Measurements from ENCODE around the gene KRTAP4-11. TPM values are rescaled to one million over a fixed set of nuclear protein-coding genes. Genes with fewer than 3 reads are reported as not detected.

Gene KRTAP4-11
- total RNA-seq, 1 experiment from 2014 or later, result not detected

DNA sequence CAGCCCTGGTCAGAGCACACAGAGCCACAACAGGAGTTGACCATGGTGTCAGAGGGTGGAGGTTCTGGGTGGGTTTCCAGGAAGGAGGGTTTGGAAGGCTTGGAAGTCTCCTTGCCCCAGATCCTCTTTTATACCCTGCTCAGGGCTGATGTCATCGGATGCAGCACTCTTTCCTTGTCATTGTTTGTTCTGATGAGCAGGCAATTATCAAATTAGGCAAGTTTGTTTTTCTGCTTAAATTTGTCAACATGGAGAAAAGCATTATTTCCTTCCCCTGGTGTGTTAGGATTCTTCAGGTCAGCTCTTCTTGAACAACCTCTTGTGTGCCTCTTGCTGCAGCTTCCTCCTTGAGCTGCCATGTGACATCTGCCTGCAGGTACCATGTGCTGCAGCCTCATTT is 42.5 kb upstream of the KRTAP4-11 start, which contains the start of gene KRTAP4-4:
Gene KRTAP4-4, minus strand, starts transcription at position 101 of the 400 bp plus-strand sequence. Its CDS starts 57 bp downstream, at position 44.
- CTCF ChIA-PET, result no interaction called here

More for the DNA sequence above, 42.5 kb upstream of the KRTAP4-11 start, which contains the start of gene KRTAP4-4:
- Histone ChIP-seq H4K20me1 (ENCODE audit: insufficient read depth) (no peaks in the 10 kb centered on the region), H3K9me2 (ENCODE audit: insufficient read depth) (no peaks in the 10 kb centered on the region), H3K4me2 (ENCODE audit: low read length) (no peak within 1 kb of the TSS), H3K36me3 (ENCODE audit: control insufficient read depth in 1 of 2, insufficient read depth in 2 of 2, low read length in 2 of 2) (no peaks in the 10 kb centered on the region), H3K9ac (ENCODE audit: low read length) (no peak within 1 kb of the TSS), H3K79me2 (ENCODE audit: insufficient read depth, low read length) (no peaks in the 10 kb centered on the region), H3K27ac (ENCODE audit: low read depth, low read length) (no peak within 1 kb of the TSS), H3K4me1 (ENCODE audit: control insufficient read depth in 1 of 2, insufficient read depth in 2 of 2, low read length in 2 of 2) (no peaks in the 10 kb centered on the region), H3K9me3 (ENCODE audit: control insufficient read depth in 1 of 2, insufficient read depth in 1 of 2, low read depth in 1 of 2, low read length in 2 of 2) (no peaks in the 10 kb centered on the region; a peak in 1 of 4 replicates), H3K4me3 (replicated peaks in 1 of 2; ENCODE audit: low read depth in 1 of 2, low read length in 2 of 2) (no peak within 1 kb of the TSS), H2AFZ (ENCODE audit: low read depth, low read length, poor library complexity, severe bottlenecking) (peak within 1 kb of the TSS; percentile 77), H3K27me3 (ENCODE audit: insufficient read depth, low read length) (no peaks in the 10 kb centered on the region)
- BruUV-seq (replicated peaks), result no TSS peak
- RAD21 ChIA-PET (ENCODE audit: low non-redundant PET in 1 of 2, low total read pairs in 2 of 2, uncharacterized antibody in 2 of 2, unreplicated experiment in 2 of 2), result no interaction called here
- POLR2A ChIA-PET, result no interaction called here
- TF ChIP-seq EZH2 (IDR thresholded peaks at IDR 0.05) (no peak), ZFX (IDR thresholded peaks at IDR 0.05) (no peak), ZNF274 (IDR thresholded peaks at IDR 0.05; ENCODE audit: low read depth, low read length) (no peak), EGR1 (IDR thresholded peaks at IDR 0.05; ENCODE audit: low read depth) (no peak), CEBPB (IDR thresholded peaks at IDR 0.05; ENCODE audit: low read depth) (no peak), POLR2A (IDR thresholded peaks at IDR 0.05; ENCODE audit: borderline replicate concordance, extremely low read depth, insufficient read depth, insufficient read length) (no peak), FOSL1 (IDR thresholded peaks at IDR 0.05; ENCODE audit: low read depth) (no peak), CBX3 (IDR thresholded peaks at IDR 0.05; ENCODE audit: low read depth) (no peak), YY1 (IDR thresholded peaks at IDR 0.05; ENCODE audit: extremely low read depth, insufficient replicate concordance, low read depth, low read length) (no peak), EZH2phosphoT487 (IDR thresholded peaks at IDR 0.05; ENCODE audit: borderline replicate concordance) (no peak), RAD21 (IDR thresholded peaks at IDR 0.05; ENCODE audit: low read depth) (no peak), JUND (IDR thresholded peaks at IDR 0.05) (no peak), SP1 (IDR thresholded peaks at IDR 0.05; ENCODE audit: low read depth) (no peak), SIN3A (IDR thresholded peaks at IDR 0.05; ENCODE audit: low read depth) (no peak)
- TF ChIP-seq, protein P1, sequence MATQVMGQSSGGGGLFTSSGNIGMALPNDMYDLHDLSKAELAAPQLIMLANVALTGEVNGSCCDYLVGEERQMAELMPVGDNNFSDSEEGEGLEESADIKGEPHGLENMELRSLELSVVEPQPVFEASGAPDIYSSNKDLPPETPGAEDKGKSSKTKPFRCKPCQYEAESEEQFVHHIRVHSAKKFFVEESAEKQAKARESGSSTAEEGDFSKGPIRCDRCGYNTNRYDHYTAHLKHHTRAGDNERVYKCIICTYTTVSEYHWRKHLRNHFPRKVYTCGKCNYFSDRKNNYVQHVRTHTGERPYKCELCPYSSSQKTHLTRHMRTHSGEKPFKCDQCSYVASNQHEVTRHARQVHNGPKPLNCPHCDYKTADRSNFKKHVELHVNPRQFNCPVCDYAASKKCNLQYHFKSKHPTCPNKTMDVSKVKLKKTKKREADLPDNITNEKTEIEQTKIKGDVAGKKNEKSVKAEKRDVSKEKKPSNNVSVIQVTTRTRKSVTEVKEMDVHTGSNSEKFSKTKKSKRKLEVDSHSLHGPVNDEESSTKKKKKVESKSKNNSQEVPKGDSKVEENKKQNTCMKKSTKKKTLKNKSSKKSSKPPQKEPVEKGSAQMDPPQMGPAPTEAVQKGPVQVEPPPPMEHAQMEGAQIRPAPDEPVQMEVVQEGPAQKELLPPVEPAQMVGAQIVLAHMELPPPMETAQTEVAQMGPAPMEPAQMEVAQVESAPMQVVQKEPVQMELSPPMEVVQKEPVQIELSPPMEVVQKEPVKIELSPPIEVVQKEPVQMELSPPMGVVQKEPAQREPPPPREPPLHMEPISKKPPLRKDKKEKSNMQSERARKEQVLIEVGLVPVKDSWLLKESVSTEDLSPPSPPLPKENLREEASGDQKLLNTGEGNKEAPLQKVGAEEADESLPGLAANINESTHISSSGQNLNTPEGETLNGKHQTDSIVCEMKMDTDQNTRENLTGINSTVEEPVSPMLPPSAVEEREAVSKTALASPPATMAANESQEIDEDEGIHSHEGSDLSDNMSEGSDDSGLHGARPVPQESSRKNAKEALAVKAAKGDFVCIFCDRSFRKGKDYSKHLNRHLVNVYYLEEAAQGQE (IDR thresholded peaks at IDR 0.05; ENCODE audit: low read depth), result no peak
- TF ChIP-seq, protein P2, sequence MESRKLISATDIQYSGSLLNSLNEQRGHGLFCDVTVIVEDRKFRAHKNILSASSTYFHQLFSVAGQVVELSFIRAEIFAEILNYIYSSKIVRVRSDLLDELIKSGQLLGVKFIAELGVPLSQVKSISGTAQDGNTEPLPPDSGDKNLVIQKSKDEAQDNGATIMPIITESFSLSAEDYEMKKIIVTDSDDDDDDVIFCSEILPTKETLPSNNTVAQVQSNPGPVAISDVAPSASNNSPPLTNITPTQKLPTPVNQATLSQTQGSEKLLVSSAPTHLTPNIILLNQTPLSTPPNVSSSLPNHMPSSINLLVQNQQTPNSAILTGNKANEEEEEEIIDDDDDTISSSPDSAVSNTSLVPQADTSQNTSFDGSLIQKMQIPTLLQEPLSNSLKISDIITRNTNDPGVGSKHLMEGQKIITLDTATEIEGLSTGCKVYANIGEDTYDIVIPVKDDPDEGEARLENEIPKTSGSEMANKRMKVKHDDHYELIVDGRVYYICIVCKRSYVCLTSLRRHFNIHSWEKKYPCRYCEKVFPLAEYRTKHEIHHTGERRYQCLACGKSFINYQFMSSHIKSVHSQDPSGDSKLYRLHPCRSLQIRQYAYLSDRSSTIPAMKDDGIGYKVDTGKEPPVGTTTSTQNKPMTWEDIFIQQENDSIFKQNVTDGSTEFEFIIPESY (IDR thresholded peaks at IDR 0.05; ENCODE audit: extremely low read depth, insufficient replicate concordance, low read length), result no peak
- TF ChIP-seq, protein P3, sequence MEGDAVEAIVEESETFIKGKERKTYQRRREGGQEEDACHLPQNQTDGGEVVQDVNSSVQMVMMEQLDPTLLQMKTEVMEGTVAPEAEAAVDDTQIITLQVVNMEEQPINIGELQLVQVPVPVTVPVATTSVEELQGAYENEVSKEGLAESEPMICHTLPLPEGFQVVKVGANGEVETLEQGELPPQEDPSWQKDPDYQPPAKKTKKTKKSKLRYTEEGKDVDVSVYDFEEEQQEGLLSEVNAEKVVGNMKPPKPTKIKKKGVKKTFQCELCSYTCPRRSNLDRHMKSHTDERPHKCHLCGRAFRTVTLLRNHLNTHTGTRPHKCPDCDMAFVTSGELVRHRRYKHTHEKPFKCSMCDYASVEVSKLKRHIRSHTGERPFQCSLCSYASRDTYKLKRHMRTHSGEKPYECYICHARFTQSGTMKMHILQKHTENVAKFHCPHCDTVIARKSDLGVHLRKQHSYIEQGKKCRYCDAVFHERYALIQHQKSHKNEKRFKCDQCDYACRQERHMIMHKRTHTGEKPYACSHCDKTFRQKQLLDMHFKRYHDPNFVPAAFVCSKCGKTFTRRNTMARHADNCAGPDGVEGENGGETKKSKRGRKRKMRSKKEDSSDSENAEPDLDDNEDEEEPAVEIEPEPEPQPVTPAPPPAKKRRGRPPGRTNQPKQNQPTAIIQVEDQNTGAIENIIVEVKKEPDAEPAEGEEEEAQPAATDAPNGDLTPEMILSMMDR (IDR thresholded peaks at IDR 0.05 in 2 of 3, conservative IDR thresholded peaks at IDR 0.05 in 1 of 3; ENCODE audit: borderline replicate concordance in 1 of 3, insufficient read depth in 1 of 3, low read depth in 2 of 3, low read length in 2 of 3), result no peak
- TF ChIP-seq, protein P4, sequence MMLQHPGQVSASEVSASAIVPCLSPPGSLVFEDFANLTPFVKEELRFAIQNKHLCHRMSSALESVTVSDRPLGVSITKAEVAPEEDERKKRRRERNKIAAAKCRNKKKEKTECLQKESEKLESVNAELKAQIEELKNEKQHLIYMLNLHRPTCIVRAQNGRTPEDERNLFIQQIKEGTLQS (IDR thresholded peaks at IDR 0.05), result no peak
- DNase-seq (ENCODE audit: low read depth, low spot score) (no peak), ATAC-seq (no peak)
- intact Hi-C loops (cut with micrococcal nuclease), result no loop called here
